Heart left ventricle (tissue), 16 donors: ENCODE results near the gene ENGASE. TPM values are rescaled to one million over a fixed set of nuclear protein-coding genes. Genes with fewer than 3 reads are reported as not detected.

Source experiments
- ATAC-seq, 4 donors: fragments of 200-7000 bp; cut with Tn5 transposase; one replicate each; pipeline ENCODE4 v1.9.1; 2020 to 2022; ENCODE audit warnings: moderate library complexity in 4 of 4, mild to moderate bottlenecking in 3 of 4, moderate number of reproducible peaks in 1 of 4
- DNase-seq, 5 donors: peaks; one replicate each; pipeline ENCODE4 v3.0.0-alpha.2; 2020
- H3K27ac ChIP-seq, 12 donors: fragments of 200-600 bp; sonication (generic) in 4 of 12; one replicate each; pipeline versions ENCODE4 v1.5.0 to v1.8.0; 2016 to 2022; ENCODE audit warnings: mild to moderate bottlenecking in 2 of 12
- H3K27me3 ChIP-seq, 9 donors: fragments of 200-600 bp; sonication (generic) in 2 of 9; one replicate each; pipeline versions ENCODE4 v1.5.1 to v1.8.0; 2016 to 2022; ENCODE audit warnings: mild to moderate bottlenecking in 3 of 9
- H3K36me3 ChIP-seq, 9 donors: fragments of 200-600 bp; sonication (generic) in 2 of 9; one replicate each; pipeline versions ENCODE4 v1.5.0 to v1.8.0; 2018 to 2022; ENCODE audit warnings: mild to moderate bottlenecking in 2 of 9
- H3K4me1 ChIP-seq, 12 donors: fragments of 200-600 bp; sonication (generic) in 4 of 12; one replicate each; pipeline versions ENCODE4 v1.5.0 to v1.8.0; 2016 to 2022; ENCODE audit warnings: mild to moderate bottlenecking in 3 of 12
- H3K4me3 ChIP-seq, 12 donors: fragments of 200-600 bp; sonication (generic) in 4 of 12; one replicate each; pipeline versions ENCODE4 v1.5.0 to v1.8.0; 2017 to 2022; ENCODE audit warnings: mild to moderate bottlenecking in 9 of 12, moderate library complexity in 4 of 12
- H3K9me3 ChIP-seq, 12 donors: fragments of 200-600 bp; sonication (generic) in 4 of 12; one replicate each; pipeline versions ENCODE4 v1.5.0 to v1.8.0; 2016 to 2022; ENCODE audit warnings: mild to moderate bottlenecking in 1 of 12
- CTCF ChIP-seq, 12 donors: fragments of 200-600 bp; sonication (generic) in 4 of 12; IDR thresholded peaks; one replicate each; pipeline versions ENCODE4 v1.5.0 to v1.8.0; 2018 to 2022; ENCODE audit warnings: antibody characterized with exemption in 12 of 12, mild to moderate bottlenecking in 5 of 12
- POLR2A ChIP-seq, 2 donors: fragments of 450-650 bp; IDR thresholded peaks; one replicate each; pipeline ENCODE4 v1.6.1; 2017; ENCODE audit warnings: antibody characterized with exemption in 2 of 2, mild to moderate bottlenecking in 2 of 2, moderate library complexity in 2 of 2
- WGBS, 4 donors: extraction: QIAGEN DNeasy Blood & Tissue Kit in 2 of 4; methylation state at CpG; one replicate each; pipeline versions ENCODE4 v1.1.5 to v1.1.7; 2013 to 2018; 5-methylcytosine and 5-hydroxymethylcytosine counted together
- intact Hi-C, 10 donors: fragments of 100-400 bp; cut with DNase I; formaldehyde crosslinking; loops; one replicate each; pipeline versions ENCODE4 v1.11.1 to v1.14.2; 2022
- polyA plus RNA-seq, 2 donors: library from polyadenylated mRNA; stranded (reverse); fragments of 200-250 nt; gene quantifications; one replicate each; pipeline ENCODE4 v1.2.3, GENCODE V29; 2013
- total RNA-seq, 9 donors: library from RNA; depleted of rRNA in 2 of 9; stranded (reverse); fragments of >200 nt in 2 of 9; fragmentation: NEBNext Ultra II Directional in 3 of 9; extraction: Animal tissue kit (Norgen Biotek cat#: 25700) in 3 of 9; gene quantifications; one replicate each; pipeline versions ENCODE4 v1.1.0 to v1.2.4, GENCODE V29; 2016 to 2023
- donor health status: ischemic (EF 13 %, LVEDD 7.1; RV severe dilation, severe dysfunction).
- donor health status: healthy with polysubstance abuse.
- donor health status: DM: no; HTN: yes; CAD: no.
- donor health status: DM: no; HTN: no; CAD: no.
- donor health status: ischemic (EF 25% LVEDD 6.9; RV normal size, moderate dysfunction).
- donor health status: ischemic (EF 25% LVEDD 5.7; RV mildly dilated, moderate dysfunction).
- donor health status: healthy.
- donor health status: DM: yes; HTN: yes; CAD: no.
- donor health status: ischemic (EF 35%, LVEDD 5.7; RV mildly dilated, moderate dysfunction).
- donor health status: nonischemic (EF 11% LVEDD 7.7; RV severe dilation, severe dysfunction).
- donor health status: DM: yes; HTN: yes; CAD: no.
- donor health status: PGD.
- donor health status: ischemic (EF 29% LVEDD 5.4; RV normal size, mild dysfunction).
- donor health status: nonischemic (EF 23%, LVEDD 6.1; RV moderate dilation, normal function).

ENGASE gene
- total and polyA plus RNA-seq, 11 donors, result 6.2 to 42.0 (median 23.5) TPM

GRCh38 chr17:79045842-79046196 is 28.8 kb upstream of the ENGASE start:
- H3K27me3 ChIP-seq, result no peaks in the 10 kb centered on the region
- H3K27ac ChIP-seq, result peak overlapping the region in 11 of 12 donors; percentile 45 to 76 (median 65)
- H3K4me1 ChIP-seq, result peaks cover 6 to 47% (median 24%) of the 10 kb centered on the region in 12 donors
- peak overlapping the region in 3 of 12 donors; percentile 11 to 39 (median 27) for H3K4me3 ChIP-seq
- 1 to 11% (median 3%) methylated on average over 8 to 11 of the region's 11 CpGs for WGBS, 4 donors
- ATAC-seq, result peak; percentile 60 to 77 (median 68)
- no peaks in the 10 kb centered on the region for H3K9me3 ChIP-seq
- peak; percentile 77 to 89 (median 77) for DNase-seq
- peaks cover 0 to 21% (median 5%) of the 10 kb centered on the region in 9 donors for H3K36me3 ChIP-seq
- TF ChIP-seq CTCF (IDR thresholded peaks at IDR 0.05), result peak; percentile 92 to 98 (median 95)
- no peak for TF ChIP-seq POLR2A (IDR thresholded peaks at IDR 0.05)
- intact Hi-C loops, result loop anchor here in 9 of 10 donors (1.0 to 10.0 kb wide), 6 partner anchors 29 to 349 kb away; partner anchors contain the start of gene ENGASE (in 1 of the 9)

GRCh38 chr17:79046197-79046915 is 28.3 kb upstream of the ENGASE start:
- peak in 4 of 5 donors; percentile 71 to 81 (median 76) for DNase-seq
- peak overlapping the region in 7 of 12 donors; percentile 3 to 39 (median 17) for H3K4me3 ChIP-seq
- peaks cover 6 to 47% (median 24%) of the 10 kb centered on the region in 12 donors for H3K4me1 ChIP-seq
- peaks cover 0 to 21% (median 5%) of the 10 kb centered on the region in 9 donors for H3K36me3 ChIP-seq
- TF ChIP-seq POLR2A (IDR thresholded peaks at IDR 0.05) (no peak), CTCF (IDR thresholded peaks at IDR 0.05) (peak in 3 of 12 donors; percentile 0 to 21 (median 0))
- intact Hi-C loops, result loop anchor here in 9 of 10 donors (1.0 to 10.0 kb wide), 6 partner anchors 28 to 348 kb away; partner anchors contain the start of gene ENGASE (in 1 of the 9)
- peak overlapping the region; percentile 0 to 76 (median 64) for H3K27ac ChIP-seq
- ATAC-seq, result peak; percentile 63 to 84 (median 65)
- no peaks in the 10 kb centered on the region for H3K27me3 ChIP-seq
- WGBS, 4 donors, result 38 to 52% (median 41%) methylated on average over 16 to 25 of the region's 25 CpGs
- H3K9me3 ChIP-seq, result no peaks in the 10 kb centered on the region

- H3K27ac ChIP-seq, result peak overlapping the region; percentile 0 to 76 (median 64)
- H3K4me3 ChIP-seq, result peak overlapping the region in 7 of 12 donors; percentile 3 to 39 (median 17)
- ATAC-seq (peak; percentile 13 to 59 (median 29)), DNase-seq (peak in 4 of 5 donors; percentile 68 to 81 (median 70))
- no peaks in the 10 kb centered on the region for H3K9me3 ChIP-seq
- H3K36me3 ChIP-seq, result peaks cover 0 to 21% (median 5%) of the 10 kb centered on the region in 9 donors
- TF ChIP-seq POLR2A (IDR thresholded peaks at IDR 0.05), result no peak
- no peak for TF ChIP-seq CTCF (IDR thresholded peaks at IDR 0.05)
- no peaks in the 10 kb centered on the region for H3K27me3 ChIP-seq
- 51 to 69% (median 58%) methylated on average over 15 of the region's 15 CpGs for WGBS, 4 donors
- intact Hi-C loops, result loop anchor here in 9 of 10 donors (1.0 to 10.0 kb wide), 6 partner anchors 28 to 348 kb away; partner anchors contain the start of gene ENGASE (in 1 of the 9)
- peaks cover 6 to 47% (median 24%) of the 10 kb centered on the region in 12 donors for H3K4me1 ChIP-seq
These were observed 27.7 kb upstream of the ENGASE start for GRCh38 chr17:79046916-79047280.
